Dendritic cell treated with granulocyte-macrophage colony-stimulating factor and Interleukin-4, amounts not matched to agents 40 ng/mL and 50 ng/mL, for 4 days (primary cell): ENCODE data around the gene FZD4.

Source experiments
- H3K27ac Mint-ChIP-seq: one replicate; pipeline ENCODE4 v1.8.0; 2022; ENCODE audit warnings: mild to moderate bottlenecking, mixed read lengths
- H3K27me3 Mint-ChIP-seq: one replicate; pipeline ENCODE4 v1.8.0; 2022; ENCODE audit warnings: mild to moderate bottlenecking, mixed read lengths
- H3K36me3 Mint-ChIP-seq: one replicate; pipeline ENCODE4 v1.8.0; 2022; ENCODE audit warnings: low read depth, mixed read lengths
- H3K4me1 Mint-ChIP-seq: one replicate; pipeline ENCODE4 v1.8.0; 2022; ENCODE audit warnings: low read depth, mixed read lengths
- H3K4me3 Mint-ChIP-seq: one replicate; pipeline ENCODE4 v1.8.0; 2022; ENCODE audit warnings: mild to moderate bottlenecking, moderate library complexity, mixed read lengths
- H3K9me3 Mint-ChIP-seq: one replicate; pipeline ENCODE4 v1.8.0; 2022; ENCODE audit warnings: mixed read lengths
- intact Hi-C: fragments of 100-400 bp; cut with micrococcal nuclease; formaldehyde crosslinking; loops from one replicate; pipeline ENCODE4 v1.15.0; 2022

FZD4 gene

GRCh38 chr11:86896441-86896841, 58.8 kb downstream of the FZD4 start:
- intact Hi-C loops = no loop called here

More at GRCh38 chr11:86896441-86896841, 58.8 kb downstream of the FZD4 start:
- no peaks in the 10 kb centered on the region for H3K36me3 Mint-ChIP-seq
- no peak overlapping the region for H3K27ac Mint-ChIP-seq
- no peaks in the 10 kb centered on the region for H3K9me3 Mint-ChIP-seq
- H3K27me3 Mint-ChIP-seq = no peaks in the 10 kb centered on the region
- H3K4me1 Mint-ChIP-seq = no peaks in the 10 kb centered on the region
- no peak overlapping the region for H3K4me3 Mint-ChIP-seq
